Liver (tissue), 9 donors: ENCODE data around the gene CFL1. TPM values are rescaled to one million over a fixed set of nuclear protein-coding genes. Genes with fewer than 3 reads are reported as not detected.

Experiments
- DNase-seq: peaks from one replicate; pipeline ENCODE4 v3.0.0-alpha.2; 2017; ENCODE audit warnings: low spot score
- H3K27ac ChIP-seq, 2 donors: one replicate each; pipeline ENCODE4 v1.7.0; 2013; ENCODE audit warnings: inconsistent platforms in 2 of 2, low read length in 2 of 2, control low read depth in 1 of 2, low read depth in 1 of 2, mild to moderate bottlenecking in 1 of 2
- H3K27me3 ChIP-seq, 4 donors: one replicate each; pipeline versions ENCODE4 v1.6.1 to v1.7.0; 2013; ENCODE audit warnings: low read length in 3 of 4, inconsistent platforms in 1 of 4, mild to moderate bottlenecking in 1 of 4, moderate library complexity in 1 of 4; ENCODE audit not compliant: control insufficient read depth in 4 of 4, insufficient read depth in 4 of 4
- H3K36me3 ChIP-seq, 4 donors: one replicate each; pipeline versions ENCODE4 v1.6.1 to v1.7.0; 2013; ENCODE audit warnings: low read length in 3 of 4, mild to moderate bottlenecking in 3 of 4, low read depth in 1 of 4, moderate library complexity in 1 of 4; ENCODE audit not compliant: control insufficient read depth in 4 of 4, insufficient read depth in 3 of 4
- H3K4me1 ChIP-seq, 4 donors: one replicate each; pipeline versions ENCODE4 v1.6.1 to v1.7.0; 2013; ENCODE audit warnings: low read length in 3 of 4, mild to moderate bottlenecking in 3 of 4, moderate library complexity in 1 of 4; ENCODE audit not compliant: control insufficient read depth in 4 of 4, insufficient read depth in 4 of 4
- H3K4me3 ChIP-seq, 3 donors: one replicate each; pipeline versions ENCODE4 v1.6.1 to v1.7.0; 2013; ENCODE audit warnings: low read length in 3 of 3, control low read depth in 1 of 3, low read depth in 1 of 3, mild to moderate bottlenecking in 1 of 3
- H3K9ac ChIP-seq, 2 donors: one replicate each; pipeline ENCODE4 v1.7.0; 2013; ENCODE audit warnings: low read length in 2 of 2, mild to moderate bottlenecking in 2 of 2, moderate library complexity in 2 of 2, control low read depth in 1 of 2, low read depth in 1 of 2
- H3K9me3 ChIP-seq, 4 donors: one replicate each; pipeline versions ENCODE4 v1.6.1 to v1.7.0; 2013; ENCODE audit warnings: low read length in 3 of 4; ENCODE audit not compliant: control insufficient read depth in 4 of 4
- CTCF ChIP-seq: fragments of 150-350 bp; IDR thresholded peaks from 2 replicates; pipeline ENCODE4 v1.5.1; 2017; ENCODE audit warnings: improper control_type of control experiment, low read depth, low read length; ENCODE audit not compliant: missing input control
- EGR1 ChIP-seq, 2 donors: IDR thresholded peaks; 2 replicates each; pipeline ENCODE4 v1.6.1; 2016 to 2018; ENCODE audit warnings: antibody characterized with exemption in 2 of 2, low read depth in 2 of 2
- FOXA1 ChIP-seq: IDR thresholded peaks from 2 replicates; pipeline ENCODE4 v1.6.1; 2016; ENCODE audit warnings: antibody characterized with exemption
- FOXA2 ChIP-seq: IDR thresholded peaks from 2 replicates; pipeline ENCODE4 v1.6.1; 2016; ENCODE audit warnings: antibody characterized with exemption
- GABPA ChIP-seq, 2 donors: IDR thresholded peaks in 1 of 2; conservative IDR thresholded peaks in 1 of 2; 2 replicates each; pipeline ENCODE4 v1.6.1; 2016; ENCODE audit warnings: antibody characterized with exemption in 2 of 2, mild to moderate bottlenecking in 1 of 2, moderate library complexity in 1 of 2
- HNF4A ChIP-seq, 2 donors: conservative IDR thresholded peaks; 2 replicates each; pipeline ENCODE4 v1.6.1; 2016; ENCODE audit warnings: antibody characterized with exemption in 2 of 2, mild to moderate bottlenecking in 2 of 2
- HNF4G ChIP-seq: IDR thresholded peaks from 2 replicates; pipeline ENCODE4 v1.6.1; 2016; ENCODE audit warnings: antibody characterized with exemption
- JUND ChIP-seq, 2 donors: IDR thresholded peaks; 2 replicates each; pipeline ENCODE4 v1.6.1; 2016; ENCODE audit warnings: antibody characterized with exemption in 2 of 2
- MAX ChIP-seq: IDR thresholded peaks from 2 replicates; pipeline ENCODE4 v1.6.1; 2016; ENCODE audit warnings: antibody characterized with exemption
- NR2F2 ChIP-seq: IDR thresholded peaks from 2 replicates; pipeline ENCODE4 v1.6.1; 2016; ENCODE audit warnings: antibody characterized with exemption
- RAD21 ChIP-seq, 2 donors: IDR thresholded peaks; 2 replicates each; pipeline ENCODE4 v1.6.1; 2016; ENCODE audit warnings: antibody characterized with exemption in 2 of 2, mild to moderate bottlenecking in 2 of 2
- REST ChIP-seq: IDR thresholded peaks from 2 replicates; pipeline ENCODE4 v1.6.1; 2016; ENCODE audit warnings: antibody characterized with exemption, mild to moderate bottlenecking
- RXRA ChIP-seq, 2 donors: IDR thresholded peaks; 2 replicates each; pipeline ENCODE4 v1.6.1; 2017 to 2018; ENCODE audit warnings: antibody characterized with exemption in 2 of 2, mild to moderate bottlenecking in 1 of 2
- SP1 ChIP-seq: IDR thresholded peaks from 2 replicates; pipeline ENCODE4 v1.6.1; 2018; ENCODE audit warnings: antibody characterized with exemption, mild to moderate bottlenecking
- TAF1 ChIP-seq: conservative IDR thresholded peaks from 2 replicates; pipeline ENCODE4 v1.6.1; 2016; ENCODE audit warnings: antibody characterized with exemption, mild to moderate bottlenecking
- YY1 ChIP-seq: IDR thresholded peaks from 2 replicates; pipeline ENCODE4 v1.6.1; 2016; ENCODE audit warnings: antibody characterized with exemption, mild to moderate bottlenecking
- ZBTB33 ChIP-seq: IDR thresholded peaks from 2 replicates; pipeline ENCODE4 v1.6.1; 2016; ENCODE audit warnings: antibody characterized with exemption
- WGBS: extraction: QIAGEN DNeasy Blood & Tissue Kit; methylation state at CpG from one replicate; pipeline ENCODE4 v1.1.7; 2013; 5-methylcytosine and 5-hydroxymethylcytosine counted together
- polyA plus RNA-seq, 2 donors: library from polyadenylated mRNA; stranded (reverse) in 1 of 2; unstranded in 1 of 2; fragments of 200-250 nt in 1 of 2; fragments of >200 nt in 1 of 2; fragmentation: Nextera tagmentation in 1 of 2; extraction: Ambion mirVana in 1 of 2; gene quantifications; one replicate each; pipeline versions ENCODE4 v1.2.1 to v1.2.3, GENCODE V29; 2013 to 2015
- total RNA-seq, 2 donors: library from RNA; depleted of rRNA; stranded (reverse); fragments of >200 nt; gene quantifications; one replicate each; pipeline ENCODE4 v1.2.3, GENCODE V29; 2014
- TF ChIP-seq, protein P1 (sequence below): IDR thresholded peaks from 2 replicates; pipeline ENCODE4 v1.6.1; 2016; ENCODE audit warnings: antibody characterized with exemption
- donor health status: healthy.
- donor health status: healthy.
- donor health status: healthy.
- donor health status: healthy.
- donor health status: healthy.

CFL1 gene
- total and polyA plus RNA-seq, 4 donors: 184 to 498 (median 282) TPM

DNA sequence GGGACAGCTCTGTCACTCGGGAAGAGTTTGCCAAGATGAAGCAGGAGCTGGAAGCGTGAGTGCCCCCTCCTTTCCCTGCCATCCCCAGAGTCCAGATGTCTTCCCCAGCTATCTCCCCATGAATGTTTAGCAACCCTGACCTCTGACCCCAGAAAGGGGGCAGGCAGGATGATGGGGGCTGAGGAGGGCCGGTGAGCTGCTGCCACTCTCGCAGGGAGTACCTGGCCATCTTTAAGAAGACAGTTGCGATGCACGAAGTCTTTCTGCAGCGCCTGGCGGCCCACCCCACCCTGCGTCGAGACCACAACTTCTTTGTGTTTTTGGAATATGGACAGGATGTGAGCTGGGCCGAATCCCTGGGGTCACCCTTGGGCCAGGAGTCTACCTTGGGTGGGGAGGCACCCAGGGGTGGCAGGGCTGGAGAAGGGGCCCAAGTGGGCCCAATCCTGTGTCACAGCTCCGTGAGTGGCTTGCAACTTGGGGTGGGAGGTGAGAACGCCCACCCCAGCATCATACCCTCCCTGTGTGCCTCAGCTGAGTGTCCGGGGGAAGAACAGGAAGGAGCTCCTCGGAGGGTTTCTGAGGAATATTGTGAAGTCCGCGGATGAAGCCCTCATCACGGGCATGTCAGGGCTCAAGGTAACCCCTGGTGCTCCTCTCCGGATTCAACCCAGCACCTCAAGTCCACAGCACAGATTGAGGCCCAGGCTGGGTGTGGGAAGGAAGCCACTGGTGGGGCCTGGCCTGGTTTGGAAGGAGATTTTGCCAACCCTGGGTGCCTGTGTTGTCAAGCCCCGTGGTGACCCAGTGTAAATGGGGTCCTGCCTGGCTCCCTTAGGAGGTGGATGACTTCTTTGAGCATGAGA lies 7.5 kb downstream of the CFL1 start:
- Histone ChIP-seq H3K9me3 (peaks cover 0 to 7% (median 2%) of the 10 kb centered on the region in 4 donors), H3K36me3 (peaks cover 13 to 31% (median 16%) of the 10 kb centered on the region in 4 donors), H3K9ac (no peak overlapping the region), H3K27ac (no peak overlapping the region), H3K27me3 (no peaks in the 10 kb centered on the region), H3K4me1 (peaks cover 0 to 4% (median under 1%) of the 10 kb centered on the region in 4 donors), H3K4me3 (no peak overlapping the region)
- 81% methylated on average over 20 of the region's 20 CpGs for WGBS
- TF ChIP-seq RXRA (IDR thresholded peaks at IDR 0.05) (no peak), HNF4G (no peak), EGR1 (IDR thresholded peaks at IDR 0.05; ENCODE audit: low read depth in 2 of 2) (no peak), FOXA1 (no peak), GABPA (IDR thresholded peaks at IDR 0.05 in 1 of 2, conservative IDR thresholded peaks at IDR 0.05 in 1 of 2) (no peak), CTCF (no peak), ZBTB33 (no peak), NR2F2 (no peak)
- no peak for DNase-seq

GRCh38 chr11:65849771-65850216 lies 8.2 kb downstream of the CFL1 start:
- 56% methylated on average over 16 of the region's 16 CpGs for WGBS
- Histone ChIP-seq H3K27ac (no peak overlapping the region), H3K9me3 (peaks cover 0 to 7% (median 2%) of the 10 kb centered on the region in 4 donors), H3K27me3 (no peaks in the 10 kb centered on the region), H3K4me1 (no peaks in the 10 kb centered on the region), H3K36me3 (peaks cover 9 to 25% (median 13%) of the 10 kb centered on the region in 4 donors), H3K4me3 (no peak overlapping the region), H3K9ac (no peak overlapping the region)
- no peak for DNase-seq
- TF ChIP-seq GABPA (IDR thresholded peaks at IDR 0.05 in 1 of 2, conservative IDR thresholded peaks at IDR 0.05 in 1 of 2) (no peak), YY1 (no peak), CTCF (no peak), JUND (IDR thresholded peaks at IDR 0.05) (no peak), ZBTB33 (no peak), REST (no peak), RAD21 (IDR thresholded peaks at IDR 0.05) (no peak), FOXA2 (no peak), EGR1 (IDR thresholded peaks at IDR 0.05; ENCODE audit: low read depth in 2 of 2) (no peak), SP1 (no peak), FOXA1 (no peak), MAX (no peak), HNF4A (conservative IDR thresholded peaks at IDR 0.05) (no peak), NR2F2 (no peak), TAF1 (no peak), RXRA (IDR thresholded peaks at IDR 0.05) (no peak), HNF4G (no peak)
- TF ChIP-seq, protein P1, sequence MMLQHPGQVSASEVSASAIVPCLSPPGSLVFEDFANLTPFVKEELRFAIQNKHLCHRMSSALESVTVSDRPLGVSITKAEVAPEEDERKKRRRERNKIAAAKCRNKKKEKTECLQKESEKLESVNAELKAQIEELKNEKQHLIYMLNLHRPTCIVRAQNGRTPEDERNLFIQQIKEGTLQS: no peak
